Fibroblast of mammary gland (primary cell): ENCODE results near the gene EFCAB14.

Source experiments
- DNase-seq: peaks from one replicate; pipeline ENCODE4 v3.0.0-alpha.2; 2010; ENCODE audit warnings: low read depth
- H3K4me3 ChIP-seq: 2 replicates; pipeline ENCODE4 v1.5.1; 2011; ENCODE audit warnings: low read depth, mild to moderate bottlenecking, low read length, moderate library complexity; ENCODE audit not compliant: control insufficient read depth
- CTCF ChIP-seq: conservative IDR thresholded peaks from 2 replicates; pipeline ENCODE4 v1.5.1; 2011; ENCODE audit warnings: low read depth, low read length, inconsistent platforms; ENCODE audit not compliant: control insufficient read depth, insufficient read depth

The EFCAB14 gene

GRCh38 chr1:46646844-46647243 lies 72.1 kb downstream of the EFCAB14 start:
- TF ChIP-seq CTCF = no peak
- peak; percentile 41 for DNase-seq

DNA sequence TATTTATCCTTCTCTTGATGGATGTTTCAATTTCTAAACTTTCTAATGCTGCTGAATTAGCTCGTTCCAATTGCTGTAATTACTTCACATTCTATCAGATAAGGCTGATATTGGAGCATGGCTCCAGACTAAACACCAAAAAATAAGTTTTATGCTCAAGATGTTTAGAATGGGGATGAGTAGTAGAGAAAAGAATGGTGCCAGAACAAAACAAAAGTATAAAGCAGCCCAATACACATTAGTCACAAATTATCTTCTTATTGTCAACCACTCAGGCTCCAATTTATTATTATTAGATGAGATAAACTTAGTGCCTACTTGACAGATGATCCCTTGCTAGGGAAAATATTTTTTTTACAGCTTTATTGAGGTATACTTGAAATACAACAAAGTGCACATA lies 72.6 kb downstream of the EFCAB14 start:
- H3K4me3 ChIP-seq = no peak overlapping the region
- no peak for TF ChIP-seq CTCF
- DNase-seq = no peak

More at GRCh38 chr1:46646844-46647243, 72.1 kb downstream of the EFCAB14 start:
- no peak overlapping the region for H3K4me3 ChIP-seq

- no peak for TF ChIP-seq CTCF
- H3K4me3 ChIP-seq = no peak overlapping the region
- DNase-seq = no peak
These were observed 73.1 kb downstream of the EFCAB14 start for GRCh38 chr1:46645815-46646214.

- DNase-seq = peak; percentile 86
- no peak for TF ChIP-seq CTCF
These were observed 75.5 kb downstream of the EFCAB14 start for GRCh38 chr1:46643368-46643775.

DNA sequence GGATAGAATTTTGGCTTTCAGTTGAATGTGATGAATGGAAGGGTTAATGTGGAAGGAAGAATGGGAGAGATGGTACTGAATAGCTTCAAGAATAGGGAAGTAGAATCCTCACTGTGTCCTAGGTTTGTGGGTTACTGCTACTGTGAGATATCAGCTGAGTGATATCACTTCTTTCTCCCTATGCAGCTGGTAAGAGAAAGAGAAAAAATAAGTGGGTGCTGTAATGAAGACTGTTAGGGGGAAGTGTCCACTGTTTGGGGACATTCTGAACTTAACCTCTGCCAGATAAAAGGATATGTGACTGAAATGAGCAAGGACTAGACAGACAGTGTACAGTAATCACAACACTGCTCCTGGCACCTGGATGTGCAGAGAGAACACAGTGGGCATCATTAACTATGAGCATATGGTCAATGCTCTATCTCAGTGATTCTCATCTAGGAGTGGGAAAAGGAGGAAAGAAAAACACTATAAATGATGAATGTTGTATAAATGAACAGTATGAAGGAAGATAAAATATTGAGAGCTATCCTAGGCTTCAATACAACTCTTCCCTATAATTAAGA lies 76.7 kb downstream of the EFCAB14 start:
- no peak for TF ChIP-seq CTCF
- no peak overlapping the region for H3K4me3 ChIP-seq
- no peak for DNase-seq

More at GRCh38 chr1:46643368-46643775, 75.5 kb downstream of the EFCAB14 start:
- H3K4me3 ChIP-seq = no peak overlapping the region

DNA sequence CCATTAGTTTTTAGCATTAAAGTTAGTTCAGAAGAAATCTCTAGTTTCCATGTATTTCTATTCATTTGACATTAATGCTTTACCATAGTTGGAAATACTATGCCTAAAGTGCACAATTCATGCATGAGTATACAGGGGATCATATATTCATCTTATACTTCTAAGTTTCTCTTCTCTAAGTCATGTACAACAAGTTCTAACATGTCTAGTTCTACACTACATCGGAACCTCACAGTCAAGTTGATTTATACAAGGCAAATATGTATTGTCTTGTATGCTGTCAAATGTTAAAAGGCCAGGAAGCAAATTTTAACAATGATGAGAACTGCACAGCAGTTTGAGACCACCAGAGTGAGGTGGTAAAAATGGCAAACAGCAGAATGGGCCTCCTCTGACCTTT lies 79.4 kb downstream of the EFCAB14 start:
- no peak for DNase-seq
- no peak for TF ChIP-seq CTCF
- no peak overlapping the region for H3K4me3 ChIP-seq

DNA sequence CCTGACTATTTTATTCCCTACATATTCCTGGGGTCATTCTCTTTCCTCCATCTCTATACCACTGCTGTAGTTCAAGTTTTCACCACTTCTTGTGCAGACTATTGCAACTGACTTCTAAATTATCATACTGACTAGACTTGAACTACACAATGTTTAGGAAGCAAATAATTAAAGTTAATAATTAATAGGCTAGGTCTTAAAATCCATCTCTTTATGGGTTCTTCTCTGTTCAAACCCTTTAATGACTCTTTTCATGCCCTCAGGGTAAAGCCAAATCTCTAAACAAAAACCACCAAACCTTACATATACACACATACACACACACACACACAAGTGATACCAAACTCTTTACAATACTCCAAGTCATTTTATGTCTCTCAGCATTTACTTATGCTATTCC lies 80.0 kb downstream of the EFCAB14 start:
- H3K4me3 ChIP-seq = no peak overlapping the region
- DNase-seq = no peak
- TF ChIP-seq CTCF = no peak
